Measurements from ENCODE around the gene RAD9B. TPM values are rescaled to one million over a fixed set of nuclear protein-coding genes. Genes with fewer than 3 reads are reported as not detected.

RAD9B gene
- total and polyA plus RNA-seq, 2 of the 13 experiments (the other 11 are each of a cell fraction or from before 2014, with no cell fraction given), result 0.05 to 0.38 TPM

DNA sequence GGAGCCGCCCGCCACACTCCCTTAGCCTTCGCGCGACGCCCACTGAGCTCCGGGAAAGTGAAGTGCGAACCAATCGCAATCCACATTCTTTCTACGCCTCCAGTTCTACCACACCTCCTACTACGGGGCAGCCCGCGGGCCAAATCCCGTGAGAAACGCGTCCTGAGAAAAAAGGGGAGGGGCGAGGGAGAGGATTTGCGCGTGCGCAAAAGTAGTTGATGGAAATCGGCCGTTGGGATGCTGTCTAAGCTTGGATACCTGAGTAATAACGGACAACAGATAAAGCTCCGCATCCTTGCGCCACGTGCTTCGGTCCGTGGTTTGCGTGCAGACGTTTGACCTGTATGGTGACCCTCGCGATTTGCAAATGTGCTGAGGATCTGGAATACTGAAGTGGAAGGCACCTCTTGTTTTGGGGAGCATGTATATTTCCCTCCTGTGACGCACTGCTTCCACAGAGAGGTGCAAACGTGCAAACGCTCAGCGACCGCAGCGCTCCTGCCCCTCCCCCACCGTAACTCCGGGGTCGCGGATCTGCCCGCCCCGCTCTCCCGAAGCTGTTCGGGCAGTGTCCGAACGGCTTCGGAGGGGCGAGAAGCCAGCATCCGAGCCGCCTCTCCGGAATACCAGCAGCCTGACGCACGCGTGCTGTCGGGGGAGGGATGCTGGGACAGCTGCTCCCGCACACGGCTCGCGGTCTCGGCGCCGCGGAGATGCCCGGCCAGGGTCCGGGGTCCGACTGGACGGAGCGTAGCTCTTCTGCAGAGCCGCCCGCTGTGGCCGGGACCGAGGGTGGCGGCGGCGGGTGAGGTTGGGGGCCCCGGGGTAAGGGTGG lies 33.7 kb upstream of the RAD9B start, which contains the start of the genes FAM216A and GPN3 (continued):
- TF ChIP-seq, protein P1, sequence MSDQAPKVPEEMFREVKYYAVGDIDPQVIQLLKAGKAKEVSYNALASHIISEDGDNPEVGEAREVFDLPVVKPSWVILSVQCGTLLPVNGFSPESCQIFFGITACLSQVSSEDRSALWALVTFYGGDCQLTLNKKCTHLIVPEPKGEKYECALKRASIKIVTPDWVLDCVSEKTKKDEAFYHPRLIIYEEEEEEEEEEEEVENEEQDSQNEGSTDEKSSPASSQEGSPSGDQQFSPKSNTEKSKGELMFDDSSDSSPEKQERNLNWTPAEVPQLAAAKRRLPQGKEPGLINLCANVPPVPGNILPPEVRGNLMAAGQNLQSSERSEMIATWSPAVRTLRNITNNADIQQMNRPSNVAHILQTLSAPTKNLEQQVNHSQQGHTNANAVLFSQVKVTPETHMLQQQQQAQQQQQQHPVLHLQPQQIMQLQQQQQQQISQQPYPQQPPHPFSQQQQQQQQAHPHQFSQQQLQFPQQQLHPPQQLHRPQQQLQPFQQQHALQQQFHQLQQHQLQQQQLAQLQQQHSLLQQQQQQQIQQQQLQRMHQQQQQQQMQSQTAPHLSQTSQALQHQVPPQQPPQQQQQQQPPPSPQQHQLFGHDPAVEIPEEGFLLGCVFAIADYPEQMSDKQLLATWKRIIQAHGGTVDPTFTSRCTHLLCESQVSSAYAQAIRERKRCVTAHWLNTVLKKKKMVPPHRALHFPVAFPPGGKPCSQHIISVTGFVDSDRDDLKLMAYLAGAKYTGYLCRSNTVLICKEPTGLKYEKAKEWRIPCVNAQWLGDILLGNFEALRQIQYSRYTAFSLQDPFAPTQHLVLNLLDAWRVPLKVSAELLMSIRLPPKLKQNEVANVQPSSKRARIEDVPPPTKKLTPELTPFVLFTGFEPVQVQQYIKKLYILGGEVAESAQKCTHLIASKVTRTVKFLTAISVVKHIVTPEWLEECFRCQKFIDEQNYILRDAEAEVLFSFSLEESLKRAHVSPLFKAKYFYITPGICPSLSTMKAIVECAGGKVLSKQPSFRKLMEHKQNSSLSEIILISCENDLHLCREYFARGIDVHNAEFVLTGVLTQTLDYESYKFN (CRISPR knock-in tag; conservative IDR thresholded peaks at IDR 0.05), result peak; percentile 29
- TF ChIP-seq RXRB (CRISPR knock-in tag; IDR thresholded peaks at IDR 0.05; ENCODE audit: borderline replicate concordance) (peak; percentile 44; the same call in 1 of the 2 replicates), ZNF232 (CRISPR knock-in tag; IDR thresholded peaks at IDR 0.05; ENCODE audit: borderline replicate concordance) (no peak), CEBPB (IDR thresholded peaks at IDR 0.05; ENCODE audit: borderline replicate concordance, low read depth, low read length) (no peak), RAD21 (CRISPR knock-in tag; IDR thresholded peaks at IDR 0.05) (no peak), ZSCAN29 (CRISPR knock-in tag; conservative IDR thresholded peaks at IDR 0.05) (no peak), ZSCAN20 (CRISPR knock-in tag; IDR thresholded peaks at IDR 0.05; ENCODE audit: borderline replicate concordance) (peak; percentile 26), ZNF572 (CRISPR knock-in tag; IDR thresholded peaks at IDR 0.05) (no peak; the same call in 1 of the 2 replicates), HNRNPLL (IDR thresholded peaks at IDR 0.05; ENCODE audit: low read depth, low read length, poor library complexity, severe bottlenecking) (peak; percentile 90), ZBTB4 (CRISPR knock-in tag; IDR thresholded peaks at IDR 0.05; ENCODE audit: borderline replicate concordance) (no peak), IRF2 (CRISPR knock-in tag; IDR thresholded peaks at IDR 0.05) (peak; percentile 78; the same call in 1 of the 2 replicates), ZNF639 (CRISPR knock-in tag; conservative IDR thresholded peaks at IDR 0.05) (peak; percentile 72; the same call in 1 of the 2 replicates)
- TF ChIP-seq, protein P2, sequence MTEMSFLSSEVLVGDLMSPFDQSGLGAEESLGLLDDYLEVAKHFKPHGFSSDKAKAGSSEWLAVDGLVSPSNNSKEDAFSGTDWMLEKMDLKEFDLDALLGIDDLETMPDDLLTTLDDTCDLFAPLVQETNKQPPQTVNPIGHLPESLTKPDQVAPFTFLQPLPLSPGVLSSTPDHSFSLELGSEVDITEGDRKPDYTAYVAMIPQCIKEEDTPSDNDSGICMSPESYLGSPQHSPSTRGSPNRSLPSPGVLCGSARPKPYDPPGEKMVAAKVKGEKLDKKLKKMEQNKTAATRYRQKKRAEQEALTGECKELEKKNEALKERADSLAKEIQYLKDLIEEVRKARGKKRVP (CRISPR knock-in tag; IDR thresholded peaks at IDR 0.05), result peak in 1 of 2 experiments; percentile 16; a peak in 2 of 4 replicates
- TF ChIP-seq, protein P3, sequence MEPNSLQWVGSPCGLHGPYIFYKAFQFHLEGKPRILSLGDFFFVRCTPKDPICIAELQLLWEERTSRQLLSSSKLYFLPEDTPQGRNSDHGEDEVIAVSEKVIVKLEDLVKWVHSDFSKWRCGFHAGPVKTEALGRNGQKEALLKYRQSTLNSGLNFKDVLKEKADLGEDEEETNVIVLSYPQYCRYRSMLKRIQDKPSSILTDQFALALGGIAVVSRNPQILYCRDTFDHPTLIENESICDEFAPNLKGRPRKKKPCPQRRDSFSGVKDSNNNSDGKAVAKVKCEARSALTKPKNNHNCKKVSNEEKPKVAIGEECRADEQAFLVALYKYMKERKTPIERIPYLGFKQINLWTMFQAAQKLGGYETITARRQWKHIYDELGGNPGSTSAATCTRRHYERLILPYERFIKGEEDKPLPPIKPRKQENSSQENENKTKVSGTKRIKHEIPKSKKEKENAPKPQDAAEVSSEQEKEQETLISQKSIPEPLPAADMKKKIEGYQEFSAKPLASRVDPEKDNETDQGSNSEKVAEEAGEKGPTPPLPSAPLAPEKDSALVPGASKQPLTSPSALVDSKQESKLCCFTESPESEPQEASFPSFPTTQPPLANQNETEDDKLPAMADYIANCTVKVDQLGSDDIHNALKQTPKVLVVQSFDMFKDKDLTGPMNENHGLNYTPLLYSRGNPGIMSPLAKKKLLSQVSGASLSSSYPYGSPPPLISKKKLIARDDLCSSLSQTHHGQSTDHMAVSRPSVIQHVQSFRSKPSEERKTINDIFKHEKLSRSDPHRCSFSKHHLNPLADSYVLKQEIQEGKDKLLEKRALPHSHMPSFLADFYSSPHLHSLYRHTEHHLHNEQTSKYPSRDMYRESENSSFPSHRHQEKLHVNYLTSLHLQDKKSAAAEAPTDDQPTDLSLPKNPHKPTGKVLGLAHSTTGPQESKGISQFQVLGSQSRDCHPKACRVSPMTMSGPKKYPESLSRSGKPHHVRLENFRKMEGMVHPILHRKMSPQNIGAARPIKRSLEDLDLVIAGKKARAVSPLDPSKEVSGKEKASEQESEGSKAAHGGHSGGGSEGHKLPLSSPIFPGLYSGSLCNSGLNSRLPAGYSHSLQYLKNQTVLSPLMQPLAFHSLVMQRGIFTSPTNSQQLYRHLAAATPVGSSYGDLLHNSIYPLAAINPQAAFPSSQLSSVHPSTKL (CRISPR knock-in tag; IDR thresholded peaks at IDR 0.05), result peak; percentile 11; the same call in 1 of the 2 replicates

Data from HepG2 (cell line).